ENCODE measurements around the gene KRT7.

DNA sequence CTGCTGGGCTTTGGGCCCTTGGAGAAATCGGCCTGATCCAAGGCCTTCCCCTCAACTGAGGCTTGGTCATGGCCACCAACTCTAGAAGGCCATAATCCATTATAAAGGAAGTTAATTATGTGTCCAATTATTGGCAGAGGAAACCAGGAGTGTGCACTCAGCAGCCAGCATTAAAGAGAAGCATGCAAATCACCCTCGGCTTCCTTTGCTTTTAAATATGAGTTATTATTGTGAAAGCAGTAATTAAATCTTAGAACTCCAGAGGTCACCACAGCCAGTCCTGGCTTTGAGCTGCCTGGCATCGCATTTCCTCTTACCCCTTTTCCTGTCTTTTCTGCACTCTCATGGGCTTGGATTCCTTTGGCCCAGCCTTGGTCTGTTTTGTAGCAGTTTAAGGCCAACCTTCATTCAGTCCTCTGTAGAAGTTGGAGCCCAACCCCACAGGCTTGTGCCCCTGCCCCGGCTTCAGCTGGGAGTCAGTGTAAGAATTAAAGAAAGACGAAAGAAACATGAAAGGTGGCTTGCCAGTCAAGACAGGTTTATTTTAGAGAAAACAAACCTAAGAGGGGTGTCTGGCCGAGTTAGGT is 26.7 kb downstream of the KRT7 start:
- no peak for TF ChIP-seq CTCF (IDR thresholded peaks at IDR 0.05; ENCODE audit: low read length)
- TF ChIP-seq EZH2 (optimal IDR thresholded peaks at IDR 0.05; ENCODE audit: low read depth, low read length), result no peak
- TF ChIP-seq EZH2phosphoT487 (IDR thresholded peaks at IDR 0.05; ENCODE audit: low read length), result no peak
